ENCODE data around the gene GPR68.

GPR68 gene

GRCh38 chr14:91244501-91244901 lies at the start of gene GPR68:
TSS of gene GPR68 (minus strand) at chr14:91244704. CDS start at chr14:91235050, 9,654 bp downstream.
- Histone ChIP-seq H3K9me2 (replicated peaks; ENCODE audit: insufficient read depth, low read length) (no peaks in the 10 kb centered on the region), H3K9me3 (replicated peaks; ENCODE audit: insufficient read depth, low read length) (no peaks in the 10 kb centered on the region), H3K36me3 (replicated peaks; ENCODE audit: insufficient read depth, low read length) (no peaks in the 10 kb centered on the region), H3K79me2 (ENCODE audit: low read length) (no peaks in the 10 kb centered on the region), H3K27me3 (replicated peaks; ENCODE audit: insufficient read depth, low read length) (no peaks in the 10 kb centered on the region), H4K20me1 (ENCODE audit: insufficient read depth, low read length) (no peaks in the 10 kb centered on the region), H3F3A (ENCODE audit: insufficient read depth, low read length) (no peaks in the 10 kb centered on the region), H2AFZ (ENCODE audit: low read length) (peak within 1 kb of the TSS; percentile 6; the same call in 1 of the 2 replicates), H3K4me1 (ENCODE audit: low read length) (peaks cover 21% of the 10 kb centered on the region), H3K4me3 (ENCODE audit: low read length) (no peak within 1 kb of the TSS), H3K9ac (ENCODE audit: low read length) (peak within 1 kb of the TSS; percentile 21; the same call in 1 of the 2 replicates), H3K27ac (ENCODE audit: low read length) (peak within 1 kb of the TSS; percentile 44; the same call in 1 of the 2 replicates), H3K4me2 (ENCODE audit: low read depth, low read length) (peak within 1 kb of the TSS; percentile 45)
- no peak for DNase-seq
- TF ChIP-seq CTCF (IDR thresholded peaks at IDR 0.05; ENCODE audit: low read length) (no peak), EZH2phosphoT487 (IDR thresholded peaks at IDR 0.05; ENCODE audit: low read length) (no peak), EZH2 (optimal IDR thresholded peaks at IDR 0.05; ENCODE audit: low read depth, low read length) (no peak)

GRCh38 chr14:91294153-91294552 lies 49.6 kb upstream of the GPR68 start:
- H3K27ac ChIP-seq (ENCODE audit: low read length): no peak overlapping the region
- H3K9ac ChIP-seq (ENCODE audit: low read length): no peak overlapping the region
- no peak overlapping the region for H3K4me2 ChIP-seq (ENCODE audit: low read depth, low read length)
- no peaks in the 10 kb centered on the region for H3K36me3 ChIP-seq (replicated peaks; ENCODE audit: insufficient read depth, low read length)
- DNase-seq: no peak
- H3K79me2 ChIP-seq (ENCODE audit: low read length): peaks cover 37% of the 10 kb centered on the region
- no peaks in the 10 kb centered on the region for H3K9me3 ChIP-seq (replicated peaks; ENCODE audit: insufficient read depth, low read length)
- H3F3A ChIP-seq (ENCODE audit: insufficient read depth, low read length): no peaks in the 10 kb centered on the region
- H3K27me3 ChIP-seq (replicated peaks; ENCODE audit: insufficient read depth, low read length): no peaks in the 10 kb centered on the region
- no peaks in the 10 kb centered on the region for H3K4me1 ChIP-seq (ENCODE audit: low read length)
- no peak overlapping the region for H2AFZ ChIP-seq (ENCODE audit: low read length)
- no peaks in the 10 kb centered on the region for H4K20me1 ChIP-seq (ENCODE audit: insufficient read depth, low read length)
- no peaks in the 10 kb centered on the region for H3K9me2 ChIP-seq (replicated peaks; ENCODE audit: insufficient read depth, low read length)
- TF ChIP-seq EZH2phosphoT487 (IDR thresholded peaks at IDR 0.05; ENCODE audit: low read length) (no peak), CTCF (IDR thresholded peaks at IDR 0.05; ENCODE audit: low read length) (no peak), EZH2 (optimal IDR thresholded peaks at IDR 0.05; ENCODE audit: low read depth, low read length) (no peak)
- H3K4me3 ChIP-seq (ENCODE audit: low read length): no peak overlapping the region

- Histone ChIP-seq H3K36me3 (replicated peaks; ENCODE audit: insufficient read depth, low read length) (no peaks in the 10 kb centered on the region), H3K79me2 (ENCODE audit: low read length) (peaks cover 35% of the 10 kb centered on the region), H4K20me1 (ENCODE audit: insufficient read depth, low read length) (no peaks in the 10 kb centered on the region), H2AFZ (ENCODE audit: low read length) (no peak overlapping the region), H3K9me3 (replicated peaks; ENCODE audit: insufficient read depth, low read length) (no peaks in the 10 kb centered on the region), H3K27me3 (replicated peaks; ENCODE audit: insufficient read depth, low read length) (no peaks in the 10 kb centered on the region), H3K4me1 (ENCODE audit: low read length) (no peaks in the 10 kb centered on the region), H3K4me2 (ENCODE audit: low read depth, low read length) (no peak overlapping the region), H3F3A (ENCODE audit: insufficient read depth, low read length) (no peaks in the 10 kb centered on the region), H3K9ac (ENCODE audit: low read length) (no peak overlapping the region), H3K27ac (ENCODE audit: low read length) (no peak overlapping the region), H3K4me3 (ENCODE audit: low read length) (no peak overlapping the region), H3K9me2 (replicated peaks; ENCODE audit: insufficient read depth, low read length) (no peaks in the 10 kb centered on the region)
- TF ChIP-seq EZH2phosphoT487 (IDR thresholded peaks at IDR 0.05; ENCODE audit: low read length): no peak
- no peak for TF ChIP-seq CTCF (IDR thresholded peaks at IDR 0.05; ENCODE audit: low read length)
- TF ChIP-seq EZH2 (optimal IDR thresholded peaks at IDR 0.05; ENCODE audit: low read depth, low read length): no peak
- no peak for DNase-seq
Measured at GRCh38 chr14:91293281-91293680, 48.8 kb upstream of the GPR68 start.
